IMR-90 (cell line): Measurements from ENCODE around the gene ANO2. TPM values are rescaled to one million over a fixed set of nuclear protein-coding genes. Genes with fewer than 3 reads are reported as not detected.

ENCODE experiments used
- ATAC-seq: fragments of 200-7000 bp; cut with Tn5 transposase; 2 replicates; pipeline ENCODE4 v1.9.1; 2020; ENCODE audit warnings: low read depth, mild to moderate bottlenecking, moderate library complexity
- BruUV-seq: library from RNA; stranded (reverse); fragments of 400-500 nt; replicated peaks from 2 replicates; lab custom pipeline; 2021; lab: Mats Ljungman, UMichigan
- CTCF ChIA-PET: fragments of 300-600 bp; formaldehyde crosslinking; extraction: SDS; loops from one replicate; lab custom pipeline; 2021; ENCODE audit warnings: antibody characterized with exemption; lab: Yijun Ruan, JAX
- POLR2A ChIA-PET: fragments of 300-600 bp; sonication (Branson Sonifier 250); formaldehyde crosslinking; loops from one replicate; lab custom pipeline; 2022; ENCODE audit warnings: antibody characterized with exemption; ENCODE audit not compliant: unreplicated experiment; lab: Charles Lee
- DNase-seq: peaks from one replicate; pipeline ENCODE4 v3.0.0; 2013
- H2AFZ ChIP-seq: replicated peaks from 2 replicates; pipeline ENCODE3; 2013; ENCODE audit warnings: low read length, mild to moderate bottlenecking; ENCODE audit not compliant: poor library complexity
- H2AK5ac ChIP-seq: 2 replicates; pipeline ENCODE4 v1.6.1; 2013; ENCODE audit warnings: low read depth, low read length, inconsistent platforms
- H2AK9ac ChIP-seq: replicated peaks from 2 replicates; pipeline ENCODE3; 2013; ENCODE audit warnings: mild to moderate bottlenecking, low read depth, low read length, moderate library complexity; ENCODE audit not compliant: poor library complexity
- H2BK120ac ChIP-seq: 2 replicates; pipeline ENCODE4 v1.6.1; 2013; ENCODE audit warnings: low read depth, low read length, inconsistent platforms
- H2BK15ac ChIP-seq: 3 replicates; pipeline ENCODE4 v1.6.1; 2013; ENCODE audit warnings: low read depth, low read length, inconsistent platforms
- H2BK20ac ChIP-seq: 2 replicates; pipeline ENCODE4 v1.6.1; 2013; ENCODE audit warnings: low read depth, mild to moderate bottlenecking, inconsistent platforms, low read length, moderate library complexity
- H2BK5ac ChIP-seq: 2 replicates; pipeline ENCODE4 v1.6.1; 2013; ENCODE audit warnings: mild to moderate bottlenecking, low read depth, low read length, inconsistent platforms; ENCODE audit not compliant: poor library complexity, severe bottlenecking
- H3K14ac ChIP-seq: replicated peaks from 2 replicates; pipeline ENCODE4 v1.6.1; 2013; ENCODE audit warnings: low read depth, low read length, inconsistent platforms
- H3K18ac ChIP-seq: 2 replicates; pipeline ENCODE4 v1.6.1; 2013; ENCODE audit warnings: low read depth, low read length, control low read depth
- H3K23ac ChIP-seq: 2 replicates; pipeline ENCODE4 v1.6.1; 2013; ENCODE audit warnings: low read depth, low read length, inconsistent platforms
- H3K27ac ChIP-seq: 2 replicates; pipeline ENCODE4 v1.5.1; 2013; ENCODE audit warnings: mild to moderate bottlenecking, control low read depth, low read length; ENCODE audit not compliant: insufficient read depth
- H3K27me3 ChIP-seq: 2 replicates; pipeline ENCODE4 v1.6.1; 2013; ENCODE audit warnings: low read length; ENCODE audit not compliant: control insufficient read depth, insufficient read depth
- H3K36me3 ChIP-seq: 2 replicates; pipeline ENCODE4 v1.6.1; 2013; ENCODE audit warnings: low read length, mixed read lengths; ENCODE audit not compliant: control insufficient read depth, insufficient read depth
- H3K4ac ChIP-seq: 2 replicates; pipeline ENCODE4 v1.6.1; 2013; ENCODE audit warnings: low read depth, low read length, inconsistent platforms
- H3K4me1 ChIP-seq: 2 replicates; pipeline ENCODE4 v1.6.1; 2013; ENCODE audit warnings: low read length, mixed read lengths; ENCODE audit not compliant: control insufficient read depth, insufficient read depth
- H3K4me2 ChIP-seq: 2 replicates; pipeline ENCODE4 v1.6.1; 2013; ENCODE audit warnings: low read depth, mild to moderate bottlenecking, control low read depth, low read length, moderate library complexity
- H3K4me3 ChIP-seq: 2 replicates; pipeline ENCODE4 v1.5.1; 2013; ENCODE audit warnings: low read depth, mild to moderate bottlenecking, control low read depth, low read length, moderate library complexity; ENCODE audit not compliant: insufficient read depth
- H3K56ac ChIP-seq: 2 replicates; pipeline ENCODE4 v1.6.1; 2013; ENCODE audit warnings: low read length, inconsistent platforms; ENCODE audit not compliant: insufficient read depth; ENCODE audit errors: extremely low read depth
- H3K79me1 ChIP-seq, 2 experiments: 2 replicates each; pipeline ENCODE4 v1.6.1; 2013; ENCODE audit warnings: low read length in 2 of 2, inconsistent platforms in 1 of 2, low read depth in 1 of 2
- H3K9ac ChIP-seq: 2 replicates; pipeline ENCODE4 v1.6.1; 2013; ENCODE audit warnings: low read depth, low read length, control low read depth
- H3K9me1 ChIP-seq: 2 replicates; pipeline ENCODE4 v1.6.1; 2013; ENCODE audit warnings: low read length, inconsistent platforms; ENCODE audit not compliant: insufficient read depth
- H3K9me3 ChIP-seq: 2 replicates; pipeline ENCODE4 v1.6.1; 2013; ENCODE audit warnings: low read length; ENCODE audit not compliant: control insufficient read depth, insufficient read depth
- H4K20me1 ChIP-seq: 2 replicates; pipeline ENCODE4 v1.6.1; 2013; ENCODE audit warnings: low read length, inconsistent platforms; ENCODE audit not compliant: insufficient read depth
- H4K5ac ChIP-seq: 2 replicates; pipeline ENCODE4 v1.6.1; 2013; ENCODE audit warnings: mild to moderate bottlenecking, low read depth, low read length, control low read depth
- H4K8ac ChIP-seq, 2 experiments: 2 replicates each; pipeline ENCODE4 v1.6.1; 2013; ENCODE audit warnings: low read depth in 2 of 2, low read length in 2 of 2, control low read depth in 1 of 2, inconsistent platforms in 1 of 2
- H4K91ac ChIP-seq: 2 replicates; pipeline ENCODE4 v1.6.1; 2013; ENCODE audit warnings: low read depth, low read length, inconsistent platforms; ENCODE audit not compliant: insufficient read depth
- CEBPB ChIP-seq: IDR thresholded peaks from 2 replicates; pipeline ENCODE4 v1.6.1; 2012; ENCODE audit warnings: low read depth, low read length, improper control_type of control experiment
- CHD1 ChIP-seq: IDR thresholded peaks from 2 replicates; pipeline ENCODE4 v1.6.1; 2012; ENCODE audit warnings: low read depth, low read length, improper control_type of control experiment
- CTCF ChIP-seq: conservative IDR thresholded peaks from 2 replicates; pipeline ENCODE4 v1.5.1; 2012; ENCODE audit warnings: mild to moderate bottlenecking, low read depth, low read length, improper control_type of control experiment
- FOS ChIP-seq: fragments of 150-350 bp; IDR thresholded peaks from 2 replicates; pipeline ENCODE4 v1.6.1; 2016; ENCODE audit warnings: low read depth, low read length
- MAFK ChIP-seq: IDR thresholded peaks from 2 replicates; pipeline ENCODE4 v1.6.1; 2012; ENCODE audit warnings: low read depth, low read length, improper control_type of control experiment
- MAZ ChIP-seq: IDR thresholded peaks from 2 replicates; pipeline ENCODE4 v1.6.1; 2012; ENCODE audit warnings: low read depth, mild to moderate bottlenecking, low read length, improper control_type of control experiment, moderate library complexity, borderline replicate concordance
- MXI1 ChIP-seq: IDR thresholded peaks from 2 replicates; pipeline ENCODE4 v1.6.1; 2012; ENCODE audit warnings: low read depth, mild to moderate bottlenecking, low read length, moderate library complexity, borderline replicate concordance
- NFE2L2 ChIP-seq: fragments of 150-350 bp; IDR thresholded peaks from 2 replicates; pipeline ENCODE4 v1.6.1; 2016; ENCODE audit warnings: low read depth, mild to moderate bottlenecking, low read length
- POLR2A ChIP-seq: IDR thresholded peaks from 2 replicates; pipeline ENCODE4 v1.6.1; 2012; ENCODE audit warnings: mild to moderate bottlenecking, low read depth, low read length
- RCOR1 ChIP-seq: IDR thresholded peaks from 2 replicates; pipeline ENCODE4 v1.6.1; 2012; ENCODE audit warnings: mild to moderate bottlenecking, low read length, improper control_type of control experiment; ENCODE audit not compliant: insufficient replicate concordance
- RFX5 ChIP-seq: IDR thresholded peaks from 2 replicates; pipeline ENCODE4 v1.8.0; 2012; ENCODE audit warnings: low read depth, mild to moderate bottlenecking, low read length, moderate library complexity
- SMC3 ChIP-seq: fragments of 150-350 bp; IDR thresholded peaks from 2 replicates; pipeline ENCODE4 v1.6.1; 2016; ENCODE audit warnings: low read depth, mild to moderate bottlenecking, antibody characterized with exemption, low read length, moderate library complexity
- WGBS, 2 experiments: methylation state at CpG; one replicate each; pipeline versions ENCODE4 v1.1.5 to v1.1.7; 2013; ENCODE audit warnings: missing lambda C conversion rate in 2 of 2; ENCODE audit not compliant: insufficient read length in 1 of 2; ENCODE audit errors: extremely low coverage in 2 of 2; 5-methylcytosine and 5-hydroxymethylcytosine counted together
- dilution Hi-C: fragments of 300-500 bp; cut with HindIII; formaldehyde crosslinking; loops from one replicate; pipeline ENCODE4 v1.14.3; 2018; ENCODE audit warnings: low sequenced_read_pairs; ENCODE audit not compliant: unreplicated experiment
- in situ Hi-C: fragments of 300-500 bp; cut with MboI; formaldehyde crosslinking; loops from 3 replicates; pipeline ENCODE4 v1.14.3; 2019; ENCODE audit warnings: low sequenced_read_pairs, inconsistent platforms, mixed read lengths
- intact Hi-C: fragments of 100-400 bp; cut with micrococcal nuclease; formaldehyde crosslinking; loops from 2 replicates; pipeline ENCODE4 v1.10.0; 2022
- polyA plus RNA-seq, 3 experiments: library from polyadenylated mRNA; depleted of rRNA; stranded (reverse); fragments of >200 nt; gene quantifications; 2 replicates each; pipeline ENCODE4 v1.2.3, GENCODE V29; 2012; ENCODE audit warnings: low replicate concordance in 1 of 3
- total RNA-seq: library from RNA; depleted of rRNA; stranded (reverse); fragments of >200 nt; gene quantifications from 2 replicates; pipeline ENCODE4 v1.2.3, GENCODE V29; 2012
- TF ChIP-seq, protein P1 (sequence below): fragments of 150-350 bp; IDR thresholded peaks from 2 replicates; pipeline ENCODE4 v1.6.1; 2017; ENCODE audit warnings: mild to moderate bottlenecking, antibody characterized with exemption, low read length, low read depth
- TF ChIP-seq, protein P2 (sequence below): fragments of 150-350 bp; IDR thresholded peaks from 2 replicates; pipeline ENCODE4 v1.6.1; 2016; ENCODE audit warnings: low read depth, mild to moderate bottlenecking, low read length, moderate library complexity, borderline replicate concordance

Gene ANO2
- total and polyA plus RNA-seq, 2 of the 4 experiments (the other 2 are of a cell fraction) = 0.22 TPM; not detected in 1

DNA sequence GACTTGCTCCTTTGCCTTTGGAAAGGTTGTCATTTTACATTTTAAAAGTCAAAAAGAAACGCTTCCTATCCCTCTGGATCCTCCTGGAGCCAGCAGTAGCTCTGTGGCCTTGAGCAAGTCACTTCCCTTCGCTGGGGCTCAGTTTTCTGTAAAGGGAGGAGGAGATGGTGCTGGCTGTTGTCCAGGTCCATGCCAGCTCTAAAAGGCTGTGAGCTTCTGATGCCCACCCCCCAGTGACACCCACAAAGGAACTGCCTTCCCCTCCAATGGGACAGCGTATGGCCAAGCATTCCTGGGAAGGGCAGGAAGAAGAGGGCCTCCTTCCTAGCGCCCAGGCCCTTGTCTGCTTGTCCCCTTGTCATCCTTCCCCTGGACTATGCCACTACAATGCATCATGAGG, 431.7 kb downstream of the ANO2 start:
- intact Hi-C loops = loop anchor here (5.0 kb wide), 1 partner anchor 341 kb away; no protein-coding TSS in a partner anchor
- Histone ChIP-seq H2AK5ac (no peak overlapping the region), H3K9me1 (0 out of 2 replicates have a peak, but pooled peaks cover 4% of the 10 kb centered on the region), H2BK5ac (no peak overlapping the region), H3K56ac (no peak overlapping the region), H3K18ac (no peak overlapping the region), H4K20me1 (no peaks in the 10 kb centered on the region), H4K91ac (no peak overlapping the region), H3K9ac (no peak overlapping the region), H3K4me1 (no peaks in the 10 kb centered on the region), H3K79me1 (no peaks in the 10 kb centered on the region; a peak in 1 of 4 replicates), H3K9me3 (no peaks in the 10 kb centered on the region), H3K23ac (no peak overlapping the region), H2AK9ac (no peak overlapping the region), H4K5ac (no peak overlapping the region), H3K4ac (no peak overlapping the region), H3K4me3 (no peak overlapping the region), H3K14ac (no peak overlapping the region), H3K4me2 (no peak overlapping the region), H2AFZ (no peak overlapping the region), H3K27me3 (no peaks in the 10 kb centered on the region), H2BK15ac (no peak overlapping the region), H4K8ac (no peak overlapping the region), H3K36me3 (peaks cover 3% of the 10 kb centered on the region; the same call in 1 of the 2 replicates), H2BK20ac (no peak overlapping the region), H3K27ac (no peak overlapping the region), H2BK120ac (no peak overlapping the region)
- WGBS, 2 experiments = no CpG with 5 or more reads among the region's 4 CpGs
- POLR2A ChIA-PET = interaction anchor here (0.9 kb wide), 1 partner anchor 16 kb away, joined by 3 read pairs; no protein-coding TSS in a partner anchor
- TF ChIP-seq NFE2L2 = no peak
- TF ChIP-seq, protein P1, sequence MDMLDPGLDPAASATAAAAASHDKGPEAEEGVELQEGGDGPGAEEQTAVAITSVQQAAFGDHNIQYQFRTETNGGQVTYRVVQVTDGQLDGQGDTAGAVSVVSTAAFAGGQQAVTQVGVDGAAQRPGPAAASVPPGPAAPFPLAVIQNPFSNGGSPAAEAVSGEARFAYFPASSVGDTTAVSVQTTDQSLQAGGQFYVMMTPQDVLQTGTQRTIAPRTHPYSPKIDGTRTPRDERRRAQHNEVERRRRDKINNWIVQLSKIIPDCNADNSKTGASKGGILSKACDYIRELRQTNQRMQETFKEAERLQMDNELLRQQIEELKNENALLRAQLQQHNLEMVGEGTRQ = no peak
- no peak for TF ChIP-seq RFX5
- TF ChIP-seq CEBPB = no peak
- no peak for TF ChIP-seq CHD1
- TF ChIP-seq MAZ = no peak
- no peak for TF ChIP-seq FOS
- TF ChIP-seq MXI1 = no peak
- no peak for TF ChIP-seq RCOR1
- TF ChIP-seq, protein P2, sequence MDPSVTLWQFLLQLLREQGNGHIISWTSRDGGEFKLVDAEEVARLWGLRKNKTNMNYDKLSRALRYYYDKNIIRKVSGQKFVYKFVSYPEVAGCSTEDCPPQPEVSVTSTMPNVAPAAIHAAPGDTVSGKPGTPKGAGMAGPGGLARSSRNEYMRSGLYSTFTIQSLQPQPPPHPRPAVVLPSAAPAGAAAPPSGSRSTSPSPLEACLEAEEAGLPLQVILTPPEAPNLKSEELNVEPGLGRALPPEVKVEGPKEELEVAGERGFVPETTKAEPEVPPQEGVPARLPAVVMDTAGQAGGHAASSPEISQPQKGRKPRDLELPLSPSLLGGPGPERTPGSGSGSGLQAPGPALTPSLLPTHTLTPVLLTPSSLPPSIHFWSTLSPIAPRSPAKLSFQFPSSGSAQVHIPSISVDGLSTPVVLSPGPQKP = no peak
- no peak for TF ChIP-seq SMC3
- TF ChIP-seq MAFK = no peak
- no peak for TF ChIP-seq CTCF
- TF ChIP-seq POLR2A = no peak
- no peak for ATAC-seq
- in situ Hi-C loops = no loop called here
- no TSS peak for BruUV-seq
- no peak for DNase-seq
- CTCF ChIA-PET = interaction anchor here (0.7 kb wide), 1 partner anchor 206 kb away, joined by 3 read pairs; no protein-coding TSS in a partner anchor
- dilution Hi-C loops = no loop called here
